ENCODE measurements around the gene ZFAND3. TPM values are rescaled to one million over a fixed set of nuclear protein-coding genes. Genes with fewer than 3 reads are reported as not detected.

The ZFAND3 gene
- total and polyA plus RNA-seq, 2 experiments from 2014 or later: 16.9 to 28.2 TPM

DNA sequence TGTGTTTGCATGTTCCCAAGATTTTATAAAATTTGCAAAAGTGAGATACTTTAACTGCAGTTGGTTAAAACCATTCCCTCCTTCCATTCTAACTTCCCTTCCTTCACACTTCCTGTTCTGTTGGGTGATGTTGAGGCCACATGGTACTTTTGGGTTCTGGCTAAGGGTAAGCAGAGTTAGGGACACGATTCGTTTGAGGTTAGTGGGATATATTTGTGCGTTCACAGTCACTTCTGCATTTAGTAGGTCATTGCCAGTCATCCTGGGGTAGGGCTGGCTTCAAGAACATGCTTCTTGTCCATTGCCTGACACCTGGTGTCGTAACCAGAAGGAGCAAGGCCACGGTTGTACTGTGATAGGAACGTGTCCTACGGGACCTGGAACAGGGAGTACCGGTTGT is 340.1 kb downstream of the ZFAND3 start (continued):
- no peak for TF ChIP-seq REST (IDR thresholded peaks at IDR 0.05; ENCODE audit: unreplicated experiment)

- Mint-ChIP-seq H3K4me3 (no peak overlapping the region), H3K9me3 (no peaks in the 10 kb centered on the region; the same call in 2 of the 3 replicates), H3K4me1 (peaks cover 4% of the 10 kb centered on the region; the same call in 2 of the 3 replicates), H3K36me3 (ENCODE audit: low read depth) (peaks cover 2% of the 10 kb centered on the region; the same call in 1 of the 3 replicates), H3K27ac (no peak overlapping the region), H3K27me3 (ENCODE audit: insufficient read depth, low read depth, poor library complexity) (peaks cover 13% of the 10 kb centered on the region)
- DNase-seq (ENCODE audit: low spot score) (no peak), ATAC-seq (no peak)
- no peaks in the 10 kb centered on the region for H3K4me1 ChIP-seq (ENCODE audit: insufficient read depth)
- H2AFZ ChIP-seq: no peak overlapping the region
- H3K4me3 ChIP-seq: no peak overlapping the region
- no peaks in the 10 kb centered on the region for H3K9me2 ChIP-seq (ENCODE audit: insufficient read depth)
- no peaks in the 10 kb centered on the region for H4K20me1 ChIP-seq (replicated peaks; ENCODE audit: insufficient read depth)
- H3K36me3 ChIP-seq (ENCODE audit: insufficient read depth): no peaks in the 10 kb centered on the region
- no peaks in the 10 kb centered on the region for H3F3A ChIP-seq (replicated peaks; ENCODE audit: low read depth)
- no peak for TF ChIP-seq CTCF (conservative IDR thresholded peaks at IDR 0.05; ENCODE audit: low read depth in 2 of 2)
- TF ChIP-seq ZNF114 (CRISPR knock-in tag; IDR thresholded peaks at IDR 0.05): no peak
- no peak for TF ChIP-seq NANOG (IDR thresholded peaks at IDR 0.05; ENCODE audit: borderline replicate concordance)
- no peak for TF ChIP-seq REST (IDR thresholded peaks at IDR 0.05; ENCODE audit: unreplicated experiment)
- TF ChIP-seq ZNF331 (CRISPR knock-in tag; IDR thresholded peaks at IDR 0.05; ENCODE audit: low read depth): no peak
- TF ChIP-seq EZH2 (IDR thresholded peaks at IDR 0.05; ENCODE audit: low read depth, unreplicated experiment): no peak
- TF ChIP-seq JUNB (IDR thresholded peaks at IDR 0.05; ENCODE audit: unreplicated experiment): no peak
- no peak overlapping the region for H3K4me2 ChIP-seq
- no peak overlapping the region for H3K27ac ChIP-seq (ENCODE audit: low read depth)
- H3K27me3 ChIP-seq (ENCODE audit: insufficient read depth): no peaks in the 10 kb centered on the region
- H3K79me2 ChIP-seq (replicated peaks; ENCODE audit: insufficient read depth): no peaks in the 10 kb centered on the region
Measured at GRCh38 chr6:38160831-38161230, 341.3 kb downstream of the ZFAND3 start.

Data from GM23338 (cell line).